HG02938 (cell line): ENCODE measurements around the gene ST8SIA6.
A peak's percentile ranks its signal among the peaks of the same experiment; 100 is the strongest.
"Not testable (repeated sequence)": the region's sequence is repeated elsewhere in the genome, so short reads cannot be mapped to it uniquely, and the experiment has no call there.

Experiments used
- ATAC-seq: cut with Tn5 transposase; IDR thresholded peaks from one replicate; pipeline ENCODE4 v1.9.1; 2021; ENCODE audit warnings: mild to moderate bottlenecking, moderate library complexity; ENCODE audit not compliant: unreplicated experiment

Gene ST8SIA6

GRCh38 chr10:17460756-17461155, 6.4 kb upstream of the ST8SIA6 start:
- ATAC-seq, result no peak

GRCh38 chr10:17457083-17457482, 2.7 kb upstream of the ST8SIA6 start:
- no peak for ATAC-seq

GRCh38 chr10:17456032-17456548, 1.7 kb upstream of the ST8SIA6 start:
- ATAC-seq, result no peak

GRCh38 chr10:17455015-17455520, 673 bp upstream of the ST8SIA6 start:
- ATAC-seq, result no peak

- no peak for ATAC-seq
Measured at GRCh38 chr10:17453373-17454091, 863 bp downstream of the ST8SIA6 start.

- ATAC-seq, result no peak
Measured at GRCh38 chr10:17453035-17453372, 1.4 kb downstream of the ST8SIA6 start.

GRCh38 chr10:17452060-17452841, 2.1 kb downstream of the ST8SIA6 start:
- no peak for ATAC-seq

GRCh38 chr10:17450024-17450423, 4.4 kb downstream of the ST8SIA6 start:
- ATAC-seq, result no peak

- ATAC-seq, result no peak
Measured at GRCh38 chr10:17445400-17445998, 8.9 kb downstream of the ST8SIA6 start.

- ATAC-seq, result no peak
Measured at GRCh38 chr10:17444388-17444714, 10.0 kb downstream of the ST8SIA6 start.

GRCh38 chr10:17443707-17444387, 10.5 kb downstream of the ST8SIA6 start:
- ATAC-seq, result peak; percentile 85

GRCh38 chr10:17438583-17438982, 15.8 kb downstream of the ST8SIA6 start:
- ATAC-seq, result no peak

GRCh38 chr10:17436578-17436977, 17.8 kb downstream of the ST8SIA6 start:
- not testable (repeated sequence) for ATAC-seq

- ATAC-seq, result no peak
Measured at GRCh38 chr10:17435953-17436352, 18.4 kb downstream of the ST8SIA6 start.

- ATAC-seq, result no peak
Measured at GRCh38 chr10:17435187-17435586, 19.2 kb downstream of the ST8SIA6 start.

- no peak for ATAC-seq
Measured at GRCh38 chr10:17432723-17433122, 21.7 kb downstream of the ST8SIA6 start.

- no peak for ATAC-seq
Measured at GRCh38 chr10:17431871-17432311, 22.5 kb downstream of the ST8SIA6 start.

- ATAC-seq, result no peak
Measured at GRCh38 chr10:17430647-17431355, 23.6 kb downstream of the ST8SIA6 start.

GRCh38 chr10:17429490-17429889, 24.9 kb downstream of the ST8SIA6 start:
- ATAC-seq, result no peak

GRCh38 chr10:17428351-17429097, 25.9 kb downstream of the ST8SIA6 start:
- ATAC-seq, result no peak
